ENCODE results near the gene IL18R1. TPM values are rescaled to one million over a fixed set of nuclear protein-coding genes. Genes with fewer than 3 reads are reported as not detected.

The IL18R1 gene
- total and polyA plus RNA-seq, 9 of the 15 experiments (the other 6 are each of a cell fraction or from before 2014, with no cell fraction given) = 0.55 to 10.0 (median 2.5) TPM

DNA sequence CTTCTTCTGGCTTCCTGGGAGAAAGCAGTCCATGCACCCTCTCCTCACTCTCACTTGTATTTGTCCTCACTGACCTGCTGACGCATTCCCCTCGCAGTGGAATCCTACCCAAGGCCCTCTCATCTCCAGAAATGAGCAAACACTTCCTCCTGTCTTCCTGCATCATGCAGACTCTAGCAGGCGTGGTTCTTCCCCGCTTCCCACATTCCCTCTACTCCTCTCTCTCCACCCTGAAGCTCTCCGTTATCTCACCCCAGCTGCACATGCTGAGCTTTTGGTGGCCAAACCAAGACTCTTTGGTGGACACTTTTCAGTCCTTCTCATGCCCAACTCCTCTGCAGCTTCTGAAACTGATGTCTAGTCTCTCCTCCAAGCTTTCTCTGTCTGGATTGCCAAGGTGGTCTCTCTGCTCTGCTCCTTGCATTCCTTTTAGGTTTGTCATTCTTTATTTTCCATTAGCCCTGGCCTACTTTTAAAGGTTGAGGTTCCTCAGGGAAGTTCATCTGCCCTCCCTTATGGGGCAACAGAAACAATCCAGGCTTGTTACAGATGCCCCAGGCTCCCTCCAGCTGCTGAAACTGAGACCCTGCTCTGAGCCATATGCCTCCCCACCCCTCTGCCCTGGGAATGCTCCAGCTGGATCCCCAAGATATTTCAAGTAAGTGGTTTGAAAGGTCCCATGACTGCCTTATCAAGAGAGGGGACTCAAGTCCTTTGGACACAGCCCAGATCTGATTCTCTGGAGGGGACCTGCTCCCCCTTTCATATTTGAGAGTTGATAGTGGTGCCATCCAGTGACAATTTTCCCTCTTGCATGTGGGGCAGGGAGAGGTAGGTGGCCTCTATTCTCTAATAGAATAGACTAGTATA, 66.5 kb downstream of the IL18R1 start (continued):
- TF ChIP-seq, protein P1, sequence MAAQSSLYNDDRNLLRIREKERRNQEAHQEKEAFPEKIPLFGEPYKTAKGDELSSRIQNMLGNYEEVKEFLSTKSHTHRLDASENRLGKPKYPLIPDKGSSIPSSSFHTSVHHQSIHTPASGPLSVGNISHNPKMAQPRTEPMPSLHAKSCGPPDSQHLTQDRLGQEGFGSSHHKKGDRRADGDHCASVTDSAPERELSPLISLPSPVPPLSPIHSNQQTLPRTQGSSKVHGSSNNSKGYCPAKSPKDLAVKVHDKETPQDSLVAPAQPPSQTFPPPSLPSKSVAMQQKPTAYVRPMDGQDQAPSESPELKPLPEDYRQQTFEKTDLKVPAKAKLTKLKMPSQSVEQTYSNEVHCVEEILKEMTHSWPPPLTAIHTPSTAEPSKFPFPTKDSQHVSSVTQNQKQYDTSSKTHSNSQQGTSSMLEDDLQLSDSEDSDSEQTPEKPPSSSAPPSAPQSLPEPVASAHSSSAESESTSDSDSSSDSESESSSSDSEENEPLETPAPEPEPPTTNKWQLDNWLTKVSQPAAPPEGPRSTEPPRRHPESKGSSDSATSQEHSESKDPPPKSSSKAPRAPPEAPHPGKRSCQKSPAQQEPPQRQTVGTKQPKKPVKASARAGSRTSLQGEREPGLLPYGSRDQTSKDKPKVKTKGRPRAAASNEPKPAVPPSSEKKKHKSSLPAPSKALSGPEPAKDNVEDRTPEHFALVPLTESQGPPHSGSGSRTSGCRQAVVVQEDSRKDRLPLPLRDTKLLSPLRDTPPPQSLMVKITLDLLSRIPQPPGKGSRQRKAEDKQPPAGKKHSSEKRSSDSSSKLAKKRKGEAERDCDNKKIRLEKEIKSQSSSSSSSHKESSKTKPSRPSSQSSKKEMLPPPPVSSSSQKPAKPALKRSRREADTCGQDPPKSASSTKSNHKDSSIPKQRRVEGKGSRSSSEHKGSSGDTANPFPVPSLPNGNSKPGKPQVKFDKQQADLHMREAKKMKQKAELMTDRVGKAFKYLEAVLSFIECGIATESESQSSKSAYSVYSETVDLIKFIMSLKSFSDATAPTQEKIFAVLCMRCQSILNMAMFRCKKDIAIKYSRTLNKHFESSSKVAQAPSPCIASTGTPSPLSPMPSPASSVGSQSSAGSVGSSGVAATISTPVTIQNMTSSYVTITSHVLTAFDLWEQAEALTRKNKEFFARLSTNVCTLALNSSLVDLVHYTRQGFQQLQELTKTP (IDR thresholded peaks at IDR 0.05; ENCODE audit: low read depth in 1 of 2, partially characterized antibody in 2 of 2) = peak in 1 of 2 experiments; percentile 32
- no peak for TF ChIP-seq NR2C2 (CRISPR knock-in tag; IDR thresholded peaks at IDR 0.05)
- peak; percentile 12; the same call in 1 of the 2 replicates for TF ChIP-seq NR2C2 (tag; IDR thresholded peaks at IDR 0.05)
- 0 out of 2 replicates have a peak, but pooled peaks have one; percentile 31 for TF ChIP-seq MTA3 (IDR thresholded peaks at IDR 0.05; ENCODE audit: borderline replicate concordance)
- TF ChIP-seq STAT5A (IDR thresholded peaks at IDR 0.05; ENCODE audit: borderline replicate concordance, low read length) = peak; percentile 29; the same call in 1 of the 2 replicates
- TF ChIP-seq EP400 (IDR thresholded peaks at IDR 0.05) = peak; percentile 15; the same call in 1 of the 2 replicates
- TF ChIP-seq ELF2 (CRISPR knock-in tag; IDR thresholded peaks at IDR 0.05) = peak; percentile 76
- TF ChIP-seq NR4A1 (CRISPR knock-in tag; IDR thresholded peaks at IDR 0.05) = no peak
- TF ChIP-seq NR4A1 (tag; IDR thresholded peaks at IDR 0.05) = peak; percentile 57; the same call in 1 of the 2 replicates
- no peak for TF ChIP-seq NR2F6 (CRISPR knock-in tag; IDR thresholded peaks at IDR 0.05)
- TF ChIP-seq, protein P2, sequence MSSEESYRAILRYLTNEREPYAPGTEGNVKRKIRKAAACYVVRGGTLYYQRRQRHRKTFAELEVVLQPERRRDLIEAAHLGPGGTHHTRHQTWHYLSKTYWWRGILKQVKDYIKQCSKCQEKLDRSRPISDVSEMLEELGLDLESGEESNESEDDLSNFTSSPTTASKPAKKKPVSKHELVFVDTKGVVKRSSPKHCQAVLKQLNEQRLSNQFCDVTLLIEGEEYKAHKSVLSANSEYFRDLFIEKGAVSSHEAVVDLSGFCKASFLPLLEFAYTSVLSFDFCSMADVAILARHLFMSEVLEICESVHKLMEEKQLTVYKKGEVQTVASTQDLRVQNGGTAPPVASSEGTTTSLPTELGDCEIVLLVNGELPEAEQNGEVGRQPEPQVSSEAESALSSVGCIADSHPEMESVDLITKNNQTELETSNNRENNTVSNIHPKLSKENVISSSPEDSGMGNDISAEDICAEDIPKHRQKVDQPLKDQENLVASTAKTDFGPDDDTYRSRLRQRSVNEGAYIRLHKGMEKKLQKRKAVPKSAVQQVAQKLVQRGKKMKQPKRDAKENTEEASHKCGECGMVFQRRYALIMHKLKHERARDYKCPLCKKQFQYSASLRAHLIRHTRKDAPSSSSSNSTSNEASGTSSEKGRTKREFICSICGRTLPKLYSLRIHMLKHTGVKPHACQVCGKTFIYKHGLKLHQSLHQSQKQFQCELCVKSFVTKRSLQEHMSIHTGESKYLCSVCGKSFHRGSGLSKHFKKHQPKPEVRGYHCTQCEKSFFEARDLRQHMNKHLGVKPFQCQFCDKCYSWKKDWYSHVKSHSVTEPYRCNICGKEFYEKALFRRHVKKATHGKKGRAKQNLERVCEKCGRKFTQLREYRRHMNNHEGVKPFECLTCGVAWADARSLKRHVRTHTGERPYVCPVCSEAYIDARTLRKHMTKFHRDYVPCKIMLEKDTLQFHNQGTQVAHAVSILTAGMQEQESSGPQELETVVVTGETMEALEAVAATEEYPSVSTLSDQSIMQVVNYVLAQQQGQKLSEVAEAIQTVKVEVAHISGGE (CRISPR knock-in tag; IDR thresholded peaks at IDR 0.05) = peak in 1 of 3 experiments; percentile 50; a peak in 1 of 6 replicates
- TF ChIP-seq, protein P3, sequence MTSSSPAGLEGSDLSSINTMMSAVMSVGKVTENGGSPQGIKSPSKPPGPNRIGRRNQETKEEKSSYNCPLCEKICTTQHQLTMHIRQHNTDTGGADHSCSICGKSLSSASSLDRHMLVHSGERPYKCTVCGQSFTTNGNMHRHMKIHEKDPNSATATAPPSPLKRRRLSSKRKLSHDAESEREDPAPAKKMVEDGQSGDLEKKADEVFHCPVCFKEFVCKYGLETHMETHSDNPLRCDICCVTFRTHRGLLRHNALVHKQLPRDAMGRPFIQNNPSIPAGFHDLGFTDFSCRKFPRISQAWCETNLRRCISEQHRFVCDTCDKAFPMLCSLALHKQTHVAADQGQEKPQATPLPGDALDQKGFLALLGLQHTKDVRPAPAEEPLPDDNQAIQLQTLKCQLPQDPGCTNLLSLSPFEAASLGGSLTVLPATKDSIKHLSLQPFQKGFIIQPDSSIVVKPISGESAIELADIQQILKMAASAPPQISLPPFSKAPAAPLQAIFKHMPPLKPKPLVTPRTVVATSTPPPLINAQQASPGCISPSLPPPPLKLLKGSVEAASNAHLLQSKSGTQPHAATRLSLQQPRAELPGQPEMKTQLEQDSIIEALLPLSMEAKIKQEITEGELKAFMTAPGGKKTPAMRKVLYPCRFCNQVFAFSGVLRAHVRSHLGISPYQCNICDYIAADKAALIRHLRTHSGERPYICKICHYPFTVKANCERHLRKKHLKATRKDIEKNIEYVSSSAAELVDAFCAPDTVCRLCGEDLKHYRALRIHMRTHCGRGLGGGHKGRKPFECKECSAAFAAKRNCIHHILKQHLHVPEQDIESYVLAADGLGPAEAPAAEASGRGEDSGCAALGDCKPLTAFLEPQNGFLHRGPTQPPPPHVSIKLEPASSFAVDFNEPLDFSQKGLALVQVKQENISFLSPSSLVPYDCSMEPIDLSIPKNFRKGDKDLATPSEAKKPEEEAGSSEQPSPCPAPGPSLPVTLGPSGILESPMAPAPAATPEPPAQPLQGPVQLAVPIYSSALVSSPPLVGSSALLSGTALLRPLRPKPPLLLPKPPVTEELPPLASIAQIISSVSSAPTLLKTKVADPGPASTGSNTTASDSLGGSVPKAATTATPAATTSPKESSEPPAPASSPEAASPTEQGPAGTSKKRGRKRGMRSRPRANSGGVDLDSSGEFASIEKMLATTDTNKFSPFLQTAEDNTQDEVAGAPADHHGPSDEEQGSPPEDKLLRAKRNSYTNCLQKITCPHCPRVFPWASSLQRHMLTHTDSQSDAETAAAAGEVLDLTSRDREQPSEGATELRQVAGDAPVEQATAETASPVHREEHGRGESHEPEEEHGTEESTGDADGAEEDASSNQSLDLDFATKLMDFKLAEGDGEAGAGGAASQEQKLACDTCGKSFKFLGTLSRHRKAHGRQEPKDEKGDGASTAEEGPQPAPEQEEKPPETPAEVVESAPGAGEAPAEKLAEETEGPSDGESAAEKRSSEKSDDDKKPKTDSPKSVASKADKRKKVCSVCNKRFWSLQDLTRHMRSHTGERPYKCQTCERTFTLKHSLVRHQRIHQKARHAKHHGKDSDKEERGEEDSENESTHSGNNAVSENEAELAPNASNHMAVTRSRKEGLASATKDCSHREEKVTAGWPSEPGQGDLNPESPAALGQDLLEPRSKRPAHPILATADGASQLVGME (CRISPR knock-in tag; IDR thresholded peaks at IDR 0.05) = peak; percentile 81; the same call in 1 of the 2 replicates
- TF ChIP-seq DPF2 (IDR thresholded peaks at IDR 0.05) = peak; percentile 46; the same call in 1 of the 2 replicates

Measured in K562 (cell line).